Activated CD8-positive, alpha-beta T cell treated with anti-CD3 and anti-CD28 coated beads for 36 hours (primary cell): ENCODE data around the gene ANKRD66. TPM values are rescaled to one million over a fixed set of nuclear protein-coding genes. Genes with fewer than 3 reads are reported as not detected.

Source experiments
- ATAC-seq: fragments of 200-7000 bp; cut with Tn5 transposase; one replicate; pipeline ENCODE4 v1.10.0; 2021; ENCODE audit warnings: mild to moderate bottlenecking, moderate library complexity
- CTCF ChIA-PET: fragments of 350-600 bp; sonication (Branson Sonifier 250); formaldehyde crosslinking; loops from one replicate; lab custom pipeline; 2021; ENCODE audit warnings: antibody characterized with exemption; lab: Charles Lee
- POLR2A ChIA-PET: fragments of 350-600 bp; sonication (Branson Sonifier 250); formaldehyde crosslinking; loops from one replicate; lab custom pipeline; 2021; ENCODE audit warnings: antibody characterized with exemption; lab: Charles Lee
- DNase-seq: peaks from one replicate; pipeline ENCODE4 v3.0.0-alpha.2; 2020
- H3K27ac Mint-ChIP-seq: one replicate; pipeline ENCODE4 v1.8.0; 2021; ENCODE audit warnings: mild to moderate bottlenecking, mixed read lengths
- H3K27me3 Mint-ChIP-seq: one replicate; pipeline ENCODE4 v1.8.0; 2021; ENCODE audit warnings: mixed read lengths
- H3K36me3 Mint-ChIP-seq: one replicate; pipeline ENCODE4 v1.8.0; 2021; ENCODE audit warnings: low read depth, mixed read lengths
- H3K4me1 Mint-ChIP-seq: one replicate; pipeline ENCODE4 v1.8.0; 2021; ENCODE audit warnings: low read depth, mixed read lengths
- H3K4me3 Mint-ChIP-seq: one replicate; pipeline ENCODE4 v1.8.0; 2021; ENCODE audit warnings: mild to moderate bottlenecking, moderate library complexity, mixed read lengths
- H3K9me3 Mint-ChIP-seq: one replicate; pipeline ENCODE4 v1.8.0; 2021; ENCODE audit warnings: mixed read lengths
- CTCF ChIP-seq: fragments of 200-600 bp; IDR thresholded peaks from one replicate; pipeline ENCODE4 v1.8.0; 2022; ENCODE audit warnings: antibody characterized with exemption, mild to moderate bottlenecking
- intact Hi-C: fragments of 100-400 bp; cut with micrococcal nuclease; formaldehyde crosslinking; loops from one replicate; pipeline ENCODE4 v1.10.0; 2022
- total RNA-seq, 2 experiments: library from RNA; stranded (reverse); gene quantifications; one replicate each; pipeline ENCODE4 v1.2.3, GENCODE V29; 2021

ANKRD66 gene
- total RNA-seq, 2 experiments from 2014 or later, result not detected

- CTCF ChIA-PET, result no interaction called here
- POLR2A ChIA-PET, result no interaction called here
- DNase-seq (no peak), ATAC-seq (no peak)
- no peaks in the 10 kb centered on the region for H3K4me1 Mint-ChIP-seq
- no peak overlapping the region for H3K4me3 Mint-ChIP-seq
- no peak overlapping the region for H3K27ac Mint-ChIP-seq
- TF ChIP-seq CTCF, result no peak
- H3K36me3 Mint-ChIP-seq, result no peaks in the 10 kb centered on the region
- peaks cover 56% of the 10 kb centered on the region for H3K27me3 Mint-ChIP-seq
- H3K9me3 Mint-ChIP-seq, result no peaks in the 10 kb centered on the region
- intact Hi-C loops, result no loop called here
Observed at GRCh38 chr6:46733341-46733801, 13.4 kb upstream of the ANKRD66 start.

- no peak within 1 kb of the TSS for H3K4me3 Mint-ChIP-seq
- H3K27ac Mint-ChIP-seq, result no peak within 1 kb of the TSS
- ATAC-seq (no peak), DNase-seq (no peak)
- no peaks in the 10 kb centered on the region for H3K4me1 Mint-ChIP-seq
- intact Hi-C loops, result no loop called here
- TF ChIP-seq CTCF, result no peak
- ChIA-PET CTCF (no interaction called here), POLR2A (interaction anchor here (0.7 kb wide), 1 partner anchor 384 kb away, joined by 3 read pairs; no protein-coding TSS in a partner anchor)
- H3K36me3 Mint-ChIP-seq, result no peaks in the 10 kb centered on the region
- H3K9me3 Mint-ChIP-seq, result no peaks in the 10 kb centered on the region
- H3K27me3 Mint-ChIP-seq, result peaks cover 56% of the 10 kb centered on the region
Observed at GRCh38 chr6:46734867-46735719, 11.6 kb upstream of the ANKRD66 start, which contains the start of gene PLA2G7. Gene PLA2G7 (minus strand): TSS chr6:46735375. CDS start chr6:46722891, 12,484 bp downstream.

- Mint-ChIP-seq H3K4me3 (no peak overlapping the region), H3K36me3 (no peaks in the 10 kb centered on the region), H3K27me3 (peaks cover 56% of the 10 kb centered on the region), H3K27ac (no peak overlapping the region), H3K4me1 (no peaks in the 10 kb centered on the region), H3K9me3 (no peaks in the 10 kb centered on the region)
- ChIA-PET POLR2A (no interaction called here), CTCF (no interaction called here)
- TF ChIP-seq CTCF, result no peak
- no peak for ATAC-seq
- no peak for DNase-seq
- intact Hi-C loops, result no loop called here
Observed at GRCh38 chr6:46735720-46736031, 11.1 kb upstream of the ANKRD66 start.

GRCh38 chr6:46736906-46737305, 9.8 kb upstream of the ANKRD66 start:
- POLR2A ChIA-PET, result no interaction called here
- H3K27ac Mint-ChIP-seq, result no peak overlapping the region
- ATAC-seq (no peak), DNase-seq (no peak)
- TF ChIP-seq CTCF, result no peak
- peaks cover 53% of the 10 kb centered on the region for H3K27me3 Mint-ChIP-seq
- CTCF ChIA-PET, result no interaction called here
- no peaks in the 10 kb centered on the region for H3K9me3 Mint-ChIP-seq
- H3K4me1 Mint-ChIP-seq, result no peaks in the 10 kb centered on the region
- no peaks in the 10 kb centered on the region for H3K36me3 Mint-ChIP-seq
- no peak overlapping the region for H3K4me3 Mint-ChIP-seq
- intact Hi-C loops, result no loop called here

GRCh38 chr6:46741482-46741881, 5.3 kb upstream of the ANKRD66 start:
- Mint-ChIP-seq H3K36me3 (no peaks in the 10 kb centered on the region), H3K4me1 (no peaks in the 10 kb centered on the region), H3K27me3 (peaks cover 35% of the 10 kb centered on the region), H3K27ac (no peak overlapping the region), H3K4me3 (no peak overlapping the region), H3K9me3 (no peaks in the 10 kb centered on the region)
- POLR2A ChIA-PET, result no interaction called here
- no peak for TF ChIP-seq CTCF
- intact Hi-C loops, result no loop called here
- DNase-seq (no peak), ATAC-seq (no peak)
- CTCF ChIA-PET, result no interaction called here
